SKM-1 treated with dmso at 0.1 percent for 144 hours (cell line): ENCODE results near the gene MOV10.
A peak's percentile ranks its signal among the peaks of the same experiment; 100 is the strongest.

Source experiments
- DNase-seq: peaks from one replicate; lab custom pipeline; 2025; ENCODE audit not compliant: unreplicated experiment; lab: John Stamatoyannopoulos, UW

Gene MOV10

GRCh38 chr1:112698366-112699310 is 24.2 kb downstream of the MOV10 start:
- DNase-seq: no peak

GRCh38 chr1:112699425-112700144 is 25.1 kb downstream of the MOV10 start:
- DNase-seq: no peak

- peak; percentile 82 for DNase-seq
These were observed 26.1 kb downstream of the MOV10 start for GRCh38 chr1:112700290-112701226.

- DNase-seq: no peak
These were observed 27.0 kb downstream of the MOV10 start for GRCh38 chr1:112701227-112702066.

GRCh38 chr1:112702067-112702395 is 27.6 kb downstream of the MOV10 start:
- DNase-seq: no peak

GRCh38 chr1:112702420-112703261 is 28.2 kb downstream of the MOV10 start:
- DNase-seq: no peak

- no peak for DNase-seq
These were observed 29.2 kb downstream of the MOV10 start for GRCh38 chr1:112703706-112704105.

GRCh38 chr1:112704391-112704933 is 30.0 kb downstream of the MOV10 start:
- no peak for DNase-seq

- peak; percentile 87 for DNase-seq
These were observed 30.6 kb downstream of the MOV10 start for GRCh38 chr1:112704934-112705627.

GRCh38 chr1:112706505-112707220 is 32.2 kb downstream of the MOV10 start, which contains the start of gene RHOC:
Gene RHOC, minus strand, starts transcription at chr1:112707127. Its CDS starts 3,328 bp downstream, at chr1:112703799.
- DNase-seq: peak; percentile 58

GRCh38 chr1:112707221-112708001 is 33.0 kb downstream of the MOV10 start:
- peak; percentile 74 for DNase-seq

- no peak for DNase-seq
These were observed 33.6 kb downstream of the MOV10 start for GRCh38 chr1:112708002-112708448.

GRCh38 chr1:112708489-112708888 is 34.0 kb downstream of the MOV10 start:
- DNase-seq: no peak

- no peak for DNase-seq
These were observed 35.7 kb downstream of the MOV10 start for GRCh38 chr1:112710159-112710558.

GRCh38 chr1:112710586-112710985 is 36.1 kb downstream of the MOV10 start:
- DNase-seq: no peak

- no peak for DNase-seq
These were observed 36.6 kb downstream of the MOV10 start for GRCh38 chr1:112711041-112711440.

- no peak for DNase-seq
These were observed 37.2 kb downstream of the MOV10 start for GRCh38 chr1:112711670-112712069.
